HepG2 (cell line): ENCODE results near the gene EIF4A3. TPM values are rescaled to one million over a fixed set of nuclear protein-coding genes. Genes with fewer than 3 reads are reported as not detected.

Experiments used
- ASH2L ChIP-seq: fragments of 300-600, 200-600 bp; sonication (generic); IDR thresholded peaks from 2 replicates; pipeline ENCODE4 v1.7.0; 2017; ENCODE audit warnings: low read depth, mild to moderate bottlenecking, moderate library complexity, mixed read lengths, low read length; ENCODE audit not compliant: insufficient read length
- CAMTA2 ChIP-seq: sonication (generic); formaldehyde crosslinking; IDR thresholded peaks from 2 replicates; pipeline ENCODE4 v1.4.0; 2020; ENCODE audit warnings: mild to moderate bottlenecking, missing genetic modification reagents, borderline replicate concordance
- CHD2 ChIP-seq: IDR thresholded peaks from 2 replicates; pipeline ENCODE4 v1.6.1; 2011; ENCODE audit warnings: low read depth, low read length, improper control_type of control experiment
- DNMT3B ChIP-seq: conservative IDR thresholded peaks from 2 replicates; pipeline ENCODE4 v1.6.1; 2016; ENCODE audit warnings: missing biosample characterization, control low read depth
- FOSL1 ChIP-seq: sonication (generic); formaldehyde crosslinking; IDR thresholded peaks from 2 replicates; pipeline ENCODE4 v1.9.0; 2021; ENCODE audit warnings: missing genetic modification reagents, borderline replicate concordance
- GZF1 ChIP-seq: sonication (generic); formaldehyde crosslinking; IDR thresholded peaks from 2 replicates; pipeline ENCODE4 v1.5.1; 2020; ENCODE audit warnings: mild to moderate bottlenecking, missing genetic modification reagents
- ISX ChIP-seq: sonication (generic); formaldehyde crosslinking; conservative IDR thresholded peaks from 2 replicates; pipeline ENCODE4 v1.5.0; 2020; ENCODE audit warnings: missing genetic modification reagents
- KAT2B ChIP-seq: fragments of 150-350 bp; IDR thresholded peaks from 2 replicates; pipeline ENCODE4 v1.6.1; 2014; ENCODE audit warnings: low read depth, low read length, borderline replicate concordance
- MAX ChIP-seq: IDR thresholded peaks from 2 replicates; pipeline ENCODE4 v1.6.1; 2012; ENCODE audit warnings: inconsistent platforms
- NAIF1 ChIP-seq: sonication (generic); formaldehyde crosslinking; IDR thresholded peaks from 2 replicates; pipeline ENCODE4 v1.5.0; 2020; ENCODE audit warnings: mild to moderate bottlenecking, missing genetic modification reagents, borderline replicate concordance
- SMAD9 ChIP-seq: sonication (generic); formaldehyde crosslinking; IDR thresholded peaks from 2 replicates; pipeline ENCODE4 v1.5.1; 2020; ENCODE audit warnings: mild to moderate bottlenecking, missing genetic modification reagents
- SMARCC2 ChIP-seq: fragments of 450-650 bp; IDR thresholded peaks from 2 replicates; pipeline ENCODE4 v1.6.1; 2017; ENCODE audit warnings: antibody characterized with exemption, mild to moderate bottlenecking
- SRF ChIP-seq: IDR thresholded peaks from 2 replicates; pipeline ENCODE4 v1.6.1; 2011; ENCODE audit warnings: mild to moderate bottlenecking, low read depth, low read length, moderate library complexity
- ZNF549 ChIP-seq: sonication (generic); formaldehyde crosslinking; IDR thresholded peaks from 2 replicates; pipeline ENCODE4 v1.5.0; 2020; ENCODE audit warnings: missing genetic modification reagents
- ZNF607 ChIP-seq: sonication (generic); formaldehyde crosslinking; IDR thresholded peaks from 2 replicates; pipeline ENCODE4 v1.5.1; 2020; ENCODE audit warnings: missing genetic modification reagents, mild to moderate bottlenecking, borderline replicate concordance
- ZNF615 ChIP-seq: sonication (generic); formaldehyde crosslinking; IDR thresholded peaks from 2 replicates; pipeline ENCODE4 v1.5.0; 2020; ENCODE audit warnings: mild to moderate bottlenecking, missing genetic modification reagents, borderline replicate concordance
- ZNF720 ChIP-seq: sonication (generic); formaldehyde crosslinking; IDR thresholded peaks from 2 replicates; pipeline ENCODE4 v1.4.0; 2020; ENCODE audit warnings: missing genetic modification reagents
- polyA plus RNA-seq, 8 experiments: library from polyadenylated mRNA; depleted of rRNA in 3 of 8; stranded (reverse) in 7 of 8; unstranded in 1 of 8; fragments of >200 nt; fragmentation: Illumina TruSeq in 4 of 8; extraction: Trizol in 4 of 8; gene quantifications; 2 replicates each; pipeline versions ENCODE4 v1.2.1 to v1.2.3, GENCODE V29; 2011 to 2016; ENCODE audit warnings: low read depth in 4 of 8, missing spikeins in 1 of 8, mixed read lengths in 1 of 8; ENCODE audit not compliant: insufficient read depth in 1 of 8
- total RNA-seq, 5 experiments: library from RNA; depleted of rRNA; stranded (reverse); fragments of >200 nt; fragmentation: Illumina TruSeq; extraction: Trizol; gene quantifications; 2 replicates each; pipeline ENCODE4 v1.2.3, GENCODE V29; 2016; ENCODE audit warnings: low read depth in 1 of 5
- TF ChIP-seq, protein P1 (sequence below): sonication (generic); formaldehyde crosslinking; IDR thresholded peaks from 2 replicates; pipeline ENCODE4 v1.4.0; 2020; ENCODE audit warnings: missing genetic modification reagents
- TF ChIP-seq, protein P2 (sequence below): sonication (generic); formaldehyde crosslinking; IDR thresholded peaks from 2 replicates; pipeline ENCODE4; 2020; ENCODE audit warnings: missing genetic modification reagents, mild to moderate bottlenecking, borderline replicate concordance
- TF ChIP-seq, protein P3 (sequence below), 2 experiments: sonication (generic) in 1 of 2; formaldehyde crosslinking in 1 of 2; IDR thresholded peaks; 2 replicates each; pipeline versions ENCODE4 v1.6.1 to v1.9.0; 2014 to 2022; ENCODE audit warnings: antibody characterized with exemption in 1 of 2, borderline replicate concordance in 1 of 2, inconsistent platforms in 1 of 2, low read depth in 1 of 2, missing genetic modification reagents in 1 of 2

The EIF4A3 gene
- total and polyA plus RNA-seq, 2 of the 13 experiments (the other 11 are each of a cell fraction or from before 2014, with no cell fraction given), result 145 to 187 TPM

- TF ChIP-seq, protein P1, sequence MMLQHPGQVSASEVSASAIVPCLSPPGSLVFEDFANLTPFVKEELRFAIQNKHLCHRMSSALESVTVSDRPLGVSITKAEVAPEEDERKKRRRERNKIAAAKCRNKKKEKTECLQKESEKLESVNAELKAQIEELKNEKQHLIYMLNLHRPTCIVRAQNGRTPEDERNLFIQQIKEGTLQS (CRISPR knock-in tag), result no peak
- TF ChIP-seq GZF1 (CRISPR knock-in tag), result no peak; the same call in 1 of the 2 replicates
- TF ChIP-seq, protein P2, sequence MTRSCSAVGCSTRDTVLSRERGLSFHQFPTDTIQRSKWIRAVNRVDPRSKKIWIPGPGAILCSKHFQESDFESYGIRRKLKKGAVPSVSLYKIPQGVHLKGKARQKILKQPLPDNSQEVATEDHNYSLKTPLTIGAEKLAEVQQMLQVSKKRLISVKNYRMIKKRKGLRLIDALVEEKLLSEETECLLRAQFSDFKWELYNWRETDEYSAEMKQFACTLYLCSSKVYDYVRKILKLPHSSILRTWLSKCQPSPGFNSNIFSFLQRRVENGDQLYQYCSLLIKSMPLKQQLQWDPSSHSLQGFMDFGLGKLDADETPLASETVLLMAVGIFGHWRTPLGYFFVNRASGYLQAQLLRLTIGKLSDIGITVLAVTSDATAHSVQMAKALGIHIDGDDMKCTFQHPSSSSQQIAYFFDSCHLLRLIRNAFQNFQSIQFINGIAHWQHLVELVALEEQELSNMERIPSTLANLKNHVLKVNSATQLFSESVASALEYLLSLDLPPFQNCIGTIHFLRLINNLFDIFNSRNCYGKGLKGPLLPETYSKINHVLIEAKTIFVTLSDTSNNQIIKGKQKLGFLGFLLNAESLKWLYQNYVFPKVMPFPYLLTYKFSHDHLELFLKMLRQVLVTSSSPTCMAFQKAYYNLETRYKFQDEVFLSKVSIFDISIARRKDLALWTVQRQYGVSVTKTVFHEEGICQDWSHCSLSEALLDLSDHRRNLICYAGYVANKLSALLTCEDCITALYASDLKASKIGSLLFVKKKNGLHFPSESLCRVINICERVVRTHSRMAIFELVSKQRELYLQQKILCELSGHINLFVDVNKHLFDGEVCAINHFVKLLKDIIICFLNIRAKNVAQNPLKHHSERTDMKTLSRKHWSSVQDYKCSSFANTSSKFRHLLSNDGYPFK (CRISPR knock-in tag), result peak; percentile 67; the same call in 1 of the 2 replicates
- TF ChIP-seq ZNF720 (CRISPR knock-in tag), result no peak
- TF ChIP-seq ZNF607, result peak; percentile 90
- TF ChIP-seq MAX, result peak; percentile 17; the same call in 1 of the 2 replicates
- TF ChIP-seq ISX, result no peak
- no peak for TF ChIP-seq NAIF1 (CRISPR knock-in tag)
- no peak for TF ChIP-seq FOSL1
- TF ChIP-seq CAMTA2 (CRISPR knock-in tag), result peak; percentile 60; the same call in 1 of the 2 replicates
- no peak for TF ChIP-seq DNMT3B (CRISPR knock-in tag)
- TF ChIP-seq SMARCC2, result no peak
- TF ChIP-seq ZNF615 (CRISPR knock-in tag), result no peak
- TF ChIP-seq CHD2, result no peak
- TF ChIP-seq SMAD9 (CRISPR knock-in tag), result no peak
- TF ChIP-seq KAT2B, result no peak
- TF ChIP-seq SRF, result no peak
- TF ChIP-seq, protein P3, sequence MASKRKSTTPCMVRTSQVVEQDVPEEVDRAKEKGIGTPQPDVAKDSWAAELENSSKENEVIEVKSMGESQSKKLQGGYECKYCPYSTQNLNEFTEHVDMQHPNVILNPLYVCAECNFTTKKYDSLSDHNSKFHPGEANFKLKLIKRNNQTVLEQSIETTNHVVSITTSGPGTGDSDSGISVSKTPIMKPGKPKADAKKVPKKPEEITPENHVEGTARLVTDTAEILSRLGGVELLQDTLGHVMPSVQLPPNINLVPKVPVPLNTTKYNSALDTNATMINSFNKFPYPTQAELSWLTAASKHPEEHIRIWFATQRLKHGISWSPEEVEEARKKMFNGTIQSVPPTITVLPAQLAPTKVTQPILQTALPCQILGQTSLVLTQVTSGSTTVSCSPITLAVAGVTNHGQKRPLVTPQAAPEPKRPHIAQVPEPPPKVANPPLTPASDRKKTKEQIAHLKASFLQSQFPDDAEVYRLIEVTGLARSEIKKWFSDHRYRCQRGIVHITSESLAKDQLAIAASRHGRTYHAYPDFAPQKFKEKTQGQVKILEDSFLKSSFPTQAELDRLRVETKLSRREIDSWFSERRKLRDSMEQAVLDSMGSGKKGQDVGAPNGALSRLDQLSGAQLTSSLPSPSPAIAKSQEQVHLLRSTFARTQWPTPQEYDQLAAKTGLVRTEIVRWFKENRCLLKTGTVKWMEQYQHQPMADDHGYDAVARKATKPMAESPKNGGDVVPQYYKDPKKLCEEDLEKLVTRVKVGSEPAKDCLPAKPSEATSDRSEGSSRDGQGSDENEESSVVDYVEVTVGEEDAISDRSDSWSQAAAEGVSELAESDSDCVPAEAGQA (IDR thresholded peaks at IDR 0.05; ENCODE audit: low read depth), result no peak
- TF ChIP-seq, protein P3 (CRISPR knock-in tag; IDR thresholded peaks at IDR 0.05; ENCODE audit: borderline replicate concordance), result no peak
- no peak for TF ChIP-seq ZNF549
- no peak for TF ChIP-seq ASH2L
Observed at GRCh38 chr17:80101946-80102663, 44.8 kb downstream of the EIF4A3 start (continued).
